HG03175 (cell line): Measurements from ENCODE around the gene HEATR5B.
"Not testable (repeated sequence)": the region's sequence is repeated elsewhere in the genome, so short reads cannot be mapped to it uniquely, and the experiment has no call there.

Source experiments
- ATAC-seq: cut with Tn5 transposase; IDR thresholded peaks from one replicate; pipeline ENCODE4 v1.9.1; 2021; ENCODE audit warnings: mild to moderate bottlenecking, moderate library complexity; ENCODE audit not compliant: unreplicated experiment

The HEATR5B gene

GRCh38 chr2:36988008-36988407 is 96.2 kb downstream of the HEATR5B start:
- ATAC-seq = no peak

DNA sequence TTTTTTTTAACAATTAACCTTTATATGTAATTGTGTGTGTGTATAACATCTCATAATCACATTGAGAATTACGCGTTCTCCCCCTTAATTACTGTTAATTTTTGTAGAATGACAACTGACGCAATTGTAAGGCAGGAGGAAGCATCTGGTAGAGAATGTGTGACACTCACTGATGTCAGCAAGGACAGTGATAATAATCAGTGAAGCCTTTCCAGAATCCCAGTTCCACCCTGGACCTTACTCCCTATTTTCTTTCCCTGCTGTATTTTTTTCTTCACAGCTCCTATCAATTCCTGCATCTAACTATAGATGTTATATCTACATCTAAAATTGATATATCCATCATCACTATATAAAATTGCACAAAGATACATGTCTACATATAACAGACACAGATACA is 101.7 kb downstream of the HEATR5B start:
- no peak for ATAC-seq

GRCh38 chr2:36981911-36982310 is 102.3 kb downstream of the HEATR5B start:
- ATAC-seq = no peak

DNA sequence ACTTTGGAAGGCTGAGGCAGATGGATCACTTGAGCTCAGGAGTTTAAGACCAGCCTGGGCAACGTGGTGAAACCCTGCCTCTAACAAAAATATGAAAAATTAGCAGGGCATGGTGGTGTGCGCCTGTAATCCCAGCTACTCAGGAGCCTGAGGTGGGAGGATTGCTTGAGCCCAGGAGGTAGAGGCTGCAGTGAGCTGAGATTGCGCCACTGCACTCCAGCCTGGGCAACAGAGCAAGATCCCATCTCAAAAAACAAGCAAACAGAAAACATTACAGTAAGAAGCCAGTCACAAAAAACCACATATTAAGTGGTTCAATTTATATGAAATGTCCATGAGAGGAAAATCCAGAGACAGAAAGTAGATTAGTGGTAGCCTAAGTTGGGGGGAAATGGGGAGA is 105.2 kb downstream of the HEATR5B start:
- ATAC-seq = not testable (repeated sequence)

DNA sequence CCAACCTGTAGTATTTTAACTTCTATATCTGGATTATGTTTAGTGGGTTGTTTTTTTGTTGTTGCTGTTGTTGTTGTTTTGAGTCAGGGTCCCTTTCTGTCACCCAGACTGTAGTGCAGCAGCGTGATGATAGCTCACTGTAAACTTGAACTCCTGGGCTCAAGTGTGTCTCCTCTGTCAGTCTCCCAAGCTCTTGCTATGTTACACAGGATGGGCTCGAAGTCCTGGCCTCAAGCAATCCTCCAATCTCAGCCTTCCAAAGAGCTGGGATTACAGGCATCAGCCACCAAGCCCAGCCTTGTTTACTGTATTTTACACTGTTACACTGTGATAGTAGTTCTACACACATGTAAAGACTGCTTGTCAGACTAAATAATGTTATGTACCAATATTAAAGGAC is 108.1 kb downstream of the HEATR5B start:
- ATAC-seq = no peak

GRCh38 chr2:36975306-36975705 is 108.9 kb downstream of the HEATR5B start:
- no peak for ATAC-seq

DNA sequence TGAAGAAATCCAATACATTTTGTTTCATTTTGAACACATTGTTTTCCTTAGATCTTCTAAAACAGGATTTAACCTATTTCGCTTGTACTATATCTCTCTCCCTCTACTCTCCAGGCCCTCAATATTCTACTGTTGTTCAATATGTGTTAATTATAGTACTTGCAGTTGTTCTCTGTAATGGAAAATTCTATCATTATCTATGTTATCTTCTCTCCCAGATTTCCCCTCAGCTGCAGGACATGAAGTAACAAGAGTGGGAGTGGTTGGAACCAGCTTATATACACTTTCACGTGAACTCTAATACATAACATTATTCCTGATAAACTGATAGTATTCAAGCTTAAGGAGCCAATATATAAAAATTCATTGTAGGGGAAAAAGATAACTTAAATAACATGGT is 110.9 kb downstream of the HEATR5B start:
- ATAC-seq = no peak

GRCh38 chr2:36971990-36972389 is 112.2 kb downstream of the HEATR5B start:
- ATAC-seq = no peak

DNA sequence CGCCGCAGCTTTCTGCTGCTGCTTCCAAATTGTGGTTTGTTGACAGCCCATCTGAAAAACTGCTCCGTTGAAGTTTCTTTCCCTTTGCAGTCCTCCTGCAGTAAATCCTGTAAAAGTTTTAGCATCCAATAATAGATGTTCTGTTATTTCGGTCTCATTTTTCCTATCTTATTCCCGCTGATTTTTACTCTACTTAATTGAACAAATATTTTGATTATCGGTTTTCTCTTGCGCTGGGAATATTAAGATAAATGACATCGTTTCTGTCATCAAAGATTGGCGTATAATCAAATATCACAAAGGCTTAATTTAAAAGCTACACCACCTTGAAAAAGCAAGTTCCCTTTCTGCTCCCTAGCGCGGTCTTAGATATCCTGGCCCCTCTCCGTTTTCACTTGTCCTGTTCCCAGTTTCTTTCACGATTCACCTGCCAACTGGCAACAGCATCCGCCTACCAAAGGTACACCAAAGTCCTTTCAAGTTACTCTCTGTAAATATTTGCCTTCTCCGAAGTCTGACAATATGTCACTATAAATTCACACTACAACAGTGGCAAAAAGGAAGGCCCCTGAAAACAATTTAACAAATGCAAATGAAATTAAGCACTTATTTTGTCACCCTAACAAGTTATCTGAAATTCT is 116.8 kb downstream of the HEATR5B start:
- no peak for ATAC-seq

DNA sequence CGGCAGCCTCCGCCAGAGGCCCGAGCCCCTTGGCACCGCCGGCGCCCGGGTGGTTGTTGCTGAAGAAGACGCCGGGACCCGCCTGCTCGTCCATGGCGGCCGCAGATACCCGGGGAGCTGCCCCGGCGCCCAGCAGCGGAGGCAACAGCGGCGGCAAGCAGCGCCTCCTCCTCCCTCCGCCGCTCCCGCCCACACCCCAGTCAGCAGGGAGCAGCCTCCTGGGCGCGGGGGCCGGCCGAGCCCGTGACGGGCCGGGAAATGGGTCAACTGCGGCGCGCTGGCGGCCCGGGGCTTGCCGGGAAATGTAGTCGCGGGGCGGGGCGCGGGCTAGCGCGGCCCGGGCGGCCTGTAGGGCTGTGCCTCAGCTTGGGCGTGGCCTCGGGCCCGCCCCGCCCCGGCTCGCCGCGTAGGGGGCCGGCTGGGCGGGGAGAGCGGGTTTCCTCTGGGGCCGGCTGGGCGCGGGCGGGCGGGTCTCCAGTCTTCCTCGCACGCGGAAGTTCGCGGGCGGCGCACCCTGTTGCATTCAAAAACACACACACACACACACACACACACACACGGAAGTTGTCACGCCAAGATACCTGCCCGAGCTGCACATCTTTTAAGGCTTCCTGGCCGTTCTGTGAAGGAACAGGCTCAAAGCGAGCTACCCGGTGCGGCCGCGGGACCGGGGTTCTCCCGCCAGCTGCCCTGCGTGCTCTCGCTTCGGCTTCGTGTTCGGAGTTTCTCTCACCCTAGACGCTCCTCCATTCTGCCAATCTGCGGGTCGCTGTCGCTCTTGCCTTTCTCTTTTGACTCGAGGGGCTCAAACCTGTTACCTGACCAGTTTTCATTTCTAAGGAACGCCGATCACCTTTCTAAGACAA is 117.6 kb downstream of the HEATR5B start, which contains the start of gene STRN:
Gene STRN (minus strand): TSS at position 167 of the 866 bp plus-strand sequence. CDS start 73 bp downstream, at position 94.
- ATAC-seq = peak; percentile 99

- ATAC-seq = peak; percentile 28
Measured at GRCh38 chr2:36965751-36966369, 118.3 kb downstream of the HEATR5B start.

GRCh38 chr2:36965206-36965605 is 119.0 kb downstream of the HEATR5B start:
- no peak for ATAC-seq

DNA sequence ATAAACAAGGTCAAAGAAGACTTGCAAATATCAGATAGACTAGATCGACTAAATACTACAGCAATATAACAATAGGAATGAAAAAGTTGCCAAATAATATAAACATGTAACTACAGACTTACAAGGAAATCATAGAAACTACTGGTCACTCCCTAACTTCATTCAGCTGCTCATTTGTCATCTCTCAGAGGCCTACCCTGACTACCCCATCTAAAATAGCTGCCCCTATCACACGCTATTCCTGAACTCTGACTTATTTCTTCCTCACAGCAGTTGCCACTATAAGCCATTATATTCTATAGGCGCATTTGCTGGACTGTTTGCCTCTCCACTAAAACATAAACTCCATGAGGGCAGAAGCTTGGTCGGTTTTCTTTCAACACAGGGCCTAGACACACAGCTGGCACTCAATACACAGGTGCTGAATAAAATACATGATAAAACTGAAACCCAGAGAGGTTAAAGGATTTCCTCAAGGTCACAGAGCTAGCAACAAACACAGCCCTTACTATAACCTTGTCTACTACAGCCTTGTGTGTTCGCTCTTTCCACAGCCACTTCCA is 119.6 kb downstream of the HEATR5B start:
- ATAC-seq = no peak

- ATAC-seq = no peak
Measured at GRCh38 chr2:36963734-36964133, 120.4 kb downstream of the HEATR5B start.

GRCh38 chr2:36963106-36963505 is 121.1 kb downstream of the HEATR5B start:
- no peak for ATAC-seq

DNA sequence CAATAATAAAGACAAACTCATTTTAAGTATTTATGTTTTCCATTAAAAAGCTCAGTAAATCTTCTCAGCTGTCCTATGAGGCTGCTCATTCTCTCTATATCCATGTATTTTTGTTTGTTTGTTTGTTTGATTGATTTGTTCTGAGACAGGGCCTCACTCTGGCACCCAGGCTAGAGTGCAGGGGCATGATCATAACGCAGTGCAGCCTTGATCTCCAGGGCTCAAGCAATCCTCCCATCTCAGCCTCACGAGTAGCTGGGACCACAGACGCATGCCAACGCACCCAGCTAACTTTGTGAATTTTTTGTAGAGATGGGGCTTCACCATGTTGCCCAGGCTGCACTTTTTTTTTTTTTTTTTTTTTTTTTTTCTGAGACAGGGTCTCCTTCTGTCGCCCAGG is 123.4 kb downstream of the HEATR5B start:
- no peak for ATAC-seq

GRCh38 chr2:36960005-36960675 is 124.0 kb downstream of the HEATR5B start:
- no peak for ATAC-seq

- ATAC-seq = no peak
Measured at GRCh38 chr2:36954977-36955607, 129.1 kb downstream of the HEATR5B start.

DNA sequence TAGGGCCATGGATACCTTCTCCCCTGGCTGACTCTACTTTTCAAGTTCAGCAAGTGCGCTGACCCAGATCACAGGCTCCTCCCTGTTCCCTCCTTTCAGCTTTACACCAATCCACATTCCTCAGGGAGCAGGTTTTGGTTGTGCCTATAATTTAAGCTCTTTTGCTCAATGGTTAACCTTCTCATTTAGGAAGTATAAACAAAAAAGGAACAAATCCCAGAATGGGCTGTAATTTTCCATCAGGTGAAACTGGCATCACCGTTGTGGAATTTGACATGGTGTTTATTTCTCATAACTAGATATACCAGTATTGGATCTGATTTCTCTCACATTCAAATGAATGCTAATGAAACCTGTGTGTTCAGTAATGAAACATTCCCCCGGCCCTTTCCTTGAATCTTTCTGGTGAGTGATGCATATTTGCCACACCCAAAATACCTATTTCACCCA is 131.4 kb downstream of the HEATR5B start:
- ATAC-seq = no peak

GRCh38 chr2:36951574-36951973 is 132.6 kb downstream of the HEATR5B start:
- ATAC-seq = no peak
